Panc1 (cell line): ENCODE data around the gene BPIFA3.

ENCODE experiments used
- POLR2AphosphoS5 ChIP-seq: IDR thresholded peaks from 2 replicates; pipeline ENCODE4 v1.6.1; 2012; ENCODE audit warnings: mild to moderate bottlenecking, low read depth, low read length, moderate library complexity
- SIN3A ChIP-seq: IDR thresholded peaks from 2 replicates; pipeline ENCODE4 v1.6.1; 2012; ENCODE audit warnings: low read depth, mild to moderate bottlenecking, low read length, moderate library complexity, borderline replicate concordance; ENCODE audit not compliant: insufficient read depth
- TCF7L2 ChIP-seq: IDR thresholded peaks from 2 replicates; pipeline ENCODE4 v1.6.1; 2011; ENCODE audit warnings: mild to moderate bottlenecking, low read depth, low read length, inconsistent platforms
- TF ChIP-seq, protein P1 (sequence below): fragments of 450-650 bp; IDR thresholded peaks from 2 replicates; pipeline ENCODE4 v1.5.1; 2017; ENCODE audit warnings: mild to moderate bottlenecking
- TF ChIP-seq, protein P2 (sequence below), 2 experiments: IDR thresholded peaks; 2 replicates each; pipeline ENCODE4 v1.6.1; 2011 to 2012; ENCODE audit warnings: low read depth in 2 of 2, control low read depth in 1 of 2, low read length in 1 of 2, mild to moderate bottlenecking in 1 of 2, moderate library complexity in 1 of 2; ENCODE audit not compliant: insufficient read depth in 1 of 2

DNA sequence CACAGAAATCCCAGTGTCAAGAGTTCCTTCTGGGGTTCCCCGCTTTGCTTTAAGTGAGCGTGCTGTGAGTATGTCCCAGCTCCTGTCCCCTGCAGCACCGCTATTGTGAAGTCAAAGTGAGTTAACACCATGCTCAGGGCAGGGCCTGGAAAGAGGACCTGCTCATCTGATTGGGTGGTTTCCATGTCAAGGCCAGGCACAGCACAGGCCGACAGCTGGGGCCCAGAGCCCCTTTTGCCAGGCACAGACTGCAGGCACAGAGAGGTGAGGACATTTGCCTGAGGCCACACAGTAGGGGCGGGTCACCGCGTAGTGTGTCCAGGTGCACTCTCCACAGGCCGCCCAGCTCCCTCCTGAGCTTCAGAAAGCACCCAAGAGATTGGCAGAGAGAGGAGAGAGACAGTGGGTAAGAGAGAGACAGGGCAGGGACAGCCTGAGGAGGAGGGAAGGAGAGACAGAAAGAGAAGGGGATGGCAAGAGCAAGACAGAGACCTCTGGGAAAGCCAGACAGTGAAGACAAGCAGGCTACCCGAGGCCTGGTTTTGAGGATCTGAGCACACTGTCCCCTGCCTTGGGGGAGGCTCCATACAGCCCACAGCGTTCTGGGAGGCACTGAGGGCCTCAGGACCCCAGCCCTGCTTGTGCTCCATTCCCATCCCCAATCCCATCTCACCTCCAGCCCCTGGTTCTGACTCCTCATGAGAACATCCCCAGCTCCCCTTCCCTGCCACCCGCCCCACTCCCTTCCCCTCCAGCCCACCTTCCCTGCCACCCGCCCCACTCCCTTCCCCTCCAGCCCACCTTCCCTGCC, 59.4 kb downstream of the BPIFA3 start:
- TF ChIP-seq, protein P1, sequence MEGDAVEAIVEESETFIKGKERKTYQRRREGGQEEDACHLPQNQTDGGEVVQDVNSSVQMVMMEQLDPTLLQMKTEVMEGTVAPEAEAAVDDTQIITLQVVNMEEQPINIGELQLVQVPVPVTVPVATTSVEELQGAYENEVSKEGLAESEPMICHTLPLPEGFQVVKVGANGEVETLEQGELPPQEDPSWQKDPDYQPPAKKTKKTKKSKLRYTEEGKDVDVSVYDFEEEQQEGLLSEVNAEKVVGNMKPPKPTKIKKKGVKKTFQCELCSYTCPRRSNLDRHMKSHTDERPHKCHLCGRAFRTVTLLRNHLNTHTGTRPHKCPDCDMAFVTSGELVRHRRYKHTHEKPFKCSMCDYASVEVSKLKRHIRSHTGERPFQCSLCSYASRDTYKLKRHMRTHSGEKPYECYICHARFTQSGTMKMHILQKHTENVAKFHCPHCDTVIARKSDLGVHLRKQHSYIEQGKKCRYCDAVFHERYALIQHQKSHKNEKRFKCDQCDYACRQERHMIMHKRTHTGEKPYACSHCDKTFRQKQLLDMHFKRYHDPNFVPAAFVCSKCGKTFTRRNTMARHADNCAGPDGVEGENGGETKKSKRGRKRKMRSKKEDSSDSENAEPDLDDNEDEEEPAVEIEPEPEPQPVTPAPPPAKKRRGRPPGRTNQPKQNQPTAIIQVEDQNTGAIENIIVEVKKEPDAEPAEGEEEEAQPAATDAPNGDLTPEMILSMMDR = no peak
- TF ChIP-seq POLR2AphosphoS5 = no peak
- TF ChIP-seq, protein P2, sequence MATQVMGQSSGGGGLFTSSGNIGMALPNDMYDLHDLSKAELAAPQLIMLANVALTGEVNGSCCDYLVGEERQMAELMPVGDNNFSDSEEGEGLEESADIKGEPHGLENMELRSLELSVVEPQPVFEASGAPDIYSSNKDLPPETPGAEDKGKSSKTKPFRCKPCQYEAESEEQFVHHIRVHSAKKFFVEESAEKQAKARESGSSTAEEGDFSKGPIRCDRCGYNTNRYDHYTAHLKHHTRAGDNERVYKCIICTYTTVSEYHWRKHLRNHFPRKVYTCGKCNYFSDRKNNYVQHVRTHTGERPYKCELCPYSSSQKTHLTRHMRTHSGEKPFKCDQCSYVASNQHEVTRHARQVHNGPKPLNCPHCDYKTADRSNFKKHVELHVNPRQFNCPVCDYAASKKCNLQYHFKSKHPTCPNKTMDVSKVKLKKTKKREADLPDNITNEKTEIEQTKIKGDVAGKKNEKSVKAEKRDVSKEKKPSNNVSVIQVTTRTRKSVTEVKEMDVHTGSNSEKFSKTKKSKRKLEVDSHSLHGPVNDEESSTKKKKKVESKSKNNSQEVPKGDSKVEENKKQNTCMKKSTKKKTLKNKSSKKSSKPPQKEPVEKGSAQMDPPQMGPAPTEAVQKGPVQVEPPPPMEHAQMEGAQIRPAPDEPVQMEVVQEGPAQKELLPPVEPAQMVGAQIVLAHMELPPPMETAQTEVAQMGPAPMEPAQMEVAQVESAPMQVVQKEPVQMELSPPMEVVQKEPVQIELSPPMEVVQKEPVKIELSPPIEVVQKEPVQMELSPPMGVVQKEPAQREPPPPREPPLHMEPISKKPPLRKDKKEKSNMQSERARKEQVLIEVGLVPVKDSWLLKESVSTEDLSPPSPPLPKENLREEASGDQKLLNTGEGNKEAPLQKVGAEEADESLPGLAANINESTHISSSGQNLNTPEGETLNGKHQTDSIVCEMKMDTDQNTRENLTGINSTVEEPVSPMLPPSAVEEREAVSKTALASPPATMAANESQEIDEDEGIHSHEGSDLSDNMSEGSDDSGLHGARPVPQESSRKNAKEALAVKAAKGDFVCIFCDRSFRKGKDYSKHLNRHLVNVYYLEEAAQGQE (IDR thresholded peaks at IDR 0.05; ENCODE audit: insufficient read depth in 1 of 2, low read depth in 2 of 2, low read length in 1 of 2) = no peak
- no peak for TF ChIP-seq SIN3A
- no peak for TF ChIP-seq TCF7L2
